Measurements from ENCODE around the gene RHOBTB3. TPM values are rescaled to one million over a fixed set of nuclear protein-coding genes. Genes with fewer than 3 reads are reported as not detected.

RHOBTB3 gene
- total and polyA plus RNA-seq, 2 donors (not counting 3 experiments of a cell fraction or from before 2014, with no cell fraction given): 44.1 to 52.1 TPM

GRCh38 chr5:95815155-95815729 is 84.1 kb downstream of the RHOBTB3 start:
- Histone ChIP-seq H3K27me3 (ENCODE audit: control insufficient read depth in 2 of 2, insufficient read depth in 2 of 2, low read length in 2 of 2) (no peaks in the 10 kb centered on the region), H3K27ac (ENCODE audit: insufficient read depth, low read depth, low read length) (no peak overlapping the region), H3K4me1 (ENCODE audit: control insufficient read depth, extremely low read depth, insufficient read depth, low read length) (no peaks in the 10 kb centered on the region), H3K9me3 (replicated peaks; ENCODE audit: control insufficient read depth, insufficient read depth, low read length) (no peaks in the 10 kb centered on the region), H3K9me1 (replicated peaks; ENCODE audit: control insufficient read depth, extremely low read depth, insufficient read depth, low read length) (no peaks in the 10 kb centered on the region), H4K20me1 (replicated peaks; ENCODE audit: control insufficient read depth, extremely low read depth, insufficient read depth, low read length) (no peaks in the 10 kb centered on the region), H2AFZ (ENCODE audit: low read depth, low read length) (no peak overlapping the region), H3K79me2 (ENCODE audit: control insufficient read depth, insufficient read depth, low read length) (no peaks in the 10 kb centered on the region), H3K9ac (replicated peaks; ENCODE audit: extremely low read depth, insufficient read depth, low read length) (no peak overlapping the region), H3K4me2 (ENCODE audit: insufficient read depth, low read length) (no peak overlapping the region), H3K4me3 (replicated peaks in 1 of 3; ENCODE audit: insufficient read depth in 1 of 3, low read depth in 1 of 3, low read length in 3 of 3) (no peak overlapping the region), H3K36me3 (ENCODE audit: control insufficient read depth in 2 of 2, extremely low read depth in 1 of 2, insufficient read depth in 2 of 2, low read length in 2 of 2) (no peaks in the 10 kb centered on the region)
- CTCF ChIA-PET: interaction anchor here (2.2 kb wide), 1 partner anchor 34 kb away, joined by 13 read pairs; no protein-coding TSS in a partner anchor
- POLR2A ChIA-PET: no interaction called here
- dilution Hi-C loops (cut with MboI; ENCODE audit: extremely low pct_ligation_motif_present, low sequenced_read_pairs) (no loop called here), intact Hi-C loops (cut with micrococcal nuclease) (no loop called here)
- DNase-seq (ENCODE audit: low read depth, low spot score): no peak
- no TSS peak for BruUV-seq (replicated peaks)
- TF ChIP-seq GATA2 (IDR thresholded peaks at IDR 0.05; ENCODE audit: insufficient read depth, insufficient read length, low read depth, low read length) (no peak), JUN (IDR thresholded peaks at IDR 0.05; ENCODE audit: borderline replicate concordance, insufficient read depth, insufficient read length, low read depth) (no peak), MYC (IDR thresholded peaks at IDR 0.05; ENCODE audit: low read depth, low read length) (no peak), FOS (IDR thresholded peaks at IDR 0.05; ENCODE audit: borderline replicate concordance, insufficient read depth, low read length) (no peak), POLR2A (IDR thresholded peaks at IDR 0.05; ENCODE audit: low read depth, low read length) (no peak), EZH2 (IDR thresholded peaks at IDR 0.05; ENCODE audit: borderline replicate concordance, low read depth, low read length, severe bottlenecking) (no peak)
- no peak for FAIRE-seq

GRCh38 chr5:95816341-95816740 is 85.2 kb downstream of the RHOBTB3 start:
- BruUV-seq (replicated peaks): no TSS peak
- H3K4me2 ChIP-seq (ENCODE audit: insufficient read depth, low read length): no peak overlapping the region
- intact Hi-C loops (cut with micrococcal nuclease) (no loop called here), dilution Hi-C loops (cut with MboI; ENCODE audit: extremely low pct_ligation_motif_present, low sequenced_read_pairs) (no loop called here)
- H3K79me2 ChIP-seq (ENCODE audit: control insufficient read depth, insufficient read depth, low read length): no peaks in the 10 kb centered on the region
- H3K9me3 ChIP-seq (replicated peaks; ENCODE audit: control insufficient read depth, insufficient read depth, low read length): no peaks in the 10 kb centered on the region
- FAIRE-seq: no peak
- no peaks in the 10 kb centered on the region for H3K36me3 ChIP-seq (ENCODE audit: control insufficient read depth in 2 of 2, extremely low read depth in 1 of 2, insufficient read depth in 2 of 2, low read length in 2 of 2)
- peaks cover under 1% of the 10 kb centered on the region for H3K4me1 ChIP-seq (ENCODE audit: control insufficient read depth, extremely low read depth, insufficient read depth, low read length)
- no peak for DNase-seq (ENCODE audit: low read depth, low spot score)
- H3K4me3 ChIP-seq (replicated peaks in 1 of 3; ENCODE audit: insufficient read depth in 1 of 3, low read depth in 1 of 3, low read length in 3 of 3): no peak overlapping the region
- no peaks in the 10 kb centered on the region for H3K27me3 ChIP-seq (ENCODE audit: control insufficient read depth in 2 of 2, insufficient read depth in 2 of 2, low read length in 2 of 2)
- no peak overlapping the region for H2AFZ ChIP-seq (ENCODE audit: low read depth, low read length)
- ChIA-PET CTCF (interaction anchor here (0.8 to 2.2 kb wide), 3 partner anchors 9 to 35 kb away, joined by 3 to 13 read pairs (median 4); no protein-coding TSS in a partner anchor), POLR2A (interaction anchor here (0.7 kb wide), 1 partner anchor 78 kb away, joined by 3 read pairs; no protein-coding TSS in a partner anchor)
- TF ChIP-seq CTCF (IDR thresholded peaks at IDR 0.05; ENCODE audit: extremely low read depth in 1 of 2, insufficient read depth in 1 of 2, low read depth in 1 of 2, low read length in 2 of 2): no peak
- no peak for TF ChIP-seq POLR2A (IDR thresholded peaks at IDR 0.05; ENCODE audit: low read depth, low read length)
- TF ChIP-seq JUN (IDR thresholded peaks at IDR 0.05; ENCODE audit: borderline replicate concordance, insufficient read depth, insufficient read length, low read depth): no peak
- TF ChIP-seq GATA2 (IDR thresholded peaks at IDR 0.05; ENCODE audit: insufficient read depth, insufficient read length, low read depth, low read length): no peak
- TF ChIP-seq MAX (IDR thresholded peaks at IDR 0.05; ENCODE audit: insufficient read depth, insufficient read length): no peak
- no peak for TF ChIP-seq POLR2AphosphoS5 (IDR thresholded peaks at IDR 0.05; ENCODE audit: insufficient read depth, low read depth, low read length)
- no peak for TF ChIP-seq MYC (IDR thresholded peaks at IDR 0.05; ENCODE audit: low read depth, low read length)
- no peaks in the 10 kb centered on the region for H3K9me1 ChIP-seq (replicated peaks; ENCODE audit: control insufficient read depth, extremely low read depth, insufficient read depth, low read length)
- no peaks in the 10 kb centered on the region for H4K20me1 ChIP-seq (replicated peaks; ENCODE audit: control insufficient read depth, extremely low read depth, insufficient read depth, low read length)
- no peak overlapping the region for H3K9ac ChIP-seq (replicated peaks; ENCODE audit: extremely low read depth, insufficient read depth, low read length)
- H3K27ac ChIP-seq (ENCODE audit: insufficient read depth, low read depth, low read length): no peak overlapping the region

Data from endothelial cell of umbilical vein (primary cell).